ENCODE measurements around the gene ZNF276.
"Not testable (repeated sequence)": the region's sequence is repeated elsewhere in the genome, so short reads cannot be mapped to it uniquely, and the experiment has no call there.

The ZNF276 gene

DNA sequence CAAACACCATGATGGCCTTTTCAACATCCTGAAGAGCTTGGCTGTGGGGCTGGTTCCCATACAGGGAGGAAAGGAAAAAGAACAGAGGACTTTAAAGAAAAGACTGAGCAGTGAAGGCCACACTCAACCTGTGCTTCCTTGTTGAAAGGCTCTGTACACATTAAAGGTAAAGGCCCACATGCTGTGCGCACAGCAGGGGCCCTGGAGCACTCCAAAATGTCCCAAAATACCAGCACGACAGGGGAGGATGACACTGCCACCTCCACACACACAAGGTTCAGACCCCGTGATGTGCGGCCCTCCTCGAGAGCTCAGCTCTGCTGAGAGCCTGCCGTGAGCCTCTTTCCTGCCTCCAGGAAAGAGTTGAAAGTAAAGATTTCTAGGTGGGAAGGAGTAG is 58.6 kb downstream of the ZNF276 start:
- H3K4me3 ChIP-seq: no peak overlapping the region

DNA sequence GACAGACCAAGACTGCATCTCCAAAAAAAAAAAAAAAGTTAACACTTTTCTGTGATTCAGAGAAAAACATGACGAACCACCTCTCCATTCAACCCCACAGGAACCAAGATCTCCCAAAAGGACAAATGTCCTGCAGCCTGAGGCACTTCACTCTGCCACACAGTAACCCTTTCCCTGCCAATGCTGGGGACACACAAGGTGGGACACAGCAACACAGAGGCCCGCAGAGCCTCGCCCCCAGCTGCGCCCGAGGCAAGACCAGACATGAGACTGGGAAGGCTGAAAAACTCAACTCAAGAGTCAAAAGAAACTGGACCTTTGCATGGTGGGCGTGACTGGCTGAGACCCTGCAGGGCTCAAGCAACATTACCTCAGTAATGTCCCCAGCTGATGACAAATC is 61.2 kb downstream of the ZNF276 start:
- no peak overlapping the region for H3K4me3 ChIP-seq
- TF ChIP-seq, protein P1, sequence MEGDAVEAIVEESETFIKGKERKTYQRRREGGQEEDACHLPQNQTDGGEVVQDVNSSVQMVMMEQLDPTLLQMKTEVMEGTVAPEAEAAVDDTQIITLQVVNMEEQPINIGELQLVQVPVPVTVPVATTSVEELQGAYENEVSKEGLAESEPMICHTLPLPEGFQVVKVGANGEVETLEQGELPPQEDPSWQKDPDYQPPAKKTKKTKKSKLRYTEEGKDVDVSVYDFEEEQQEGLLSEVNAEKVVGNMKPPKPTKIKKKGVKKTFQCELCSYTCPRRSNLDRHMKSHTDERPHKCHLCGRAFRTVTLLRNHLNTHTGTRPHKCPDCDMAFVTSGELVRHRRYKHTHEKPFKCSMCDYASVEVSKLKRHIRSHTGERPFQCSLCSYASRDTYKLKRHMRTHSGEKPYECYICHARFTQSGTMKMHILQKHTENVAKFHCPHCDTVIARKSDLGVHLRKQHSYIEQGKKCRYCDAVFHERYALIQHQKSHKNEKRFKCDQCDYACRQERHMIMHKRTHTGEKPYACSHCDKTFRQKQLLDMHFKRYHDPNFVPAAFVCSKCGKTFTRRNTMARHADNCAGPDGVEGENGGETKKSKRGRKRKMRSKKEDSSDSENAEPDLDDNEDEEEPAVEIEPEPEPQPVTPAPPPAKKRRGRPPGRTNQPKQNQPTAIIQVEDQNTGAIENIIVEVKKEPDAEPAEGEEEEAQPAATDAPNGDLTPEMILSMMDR (IDR thresholded peaks at IDR 0.05): no peak
- no peak for DNase-seq (ENCODE audit: low spot score)
- no peak overlapping the region for H3K27ac ChIP-seq

More for the DNA sequence above, 58.6 kb downstream of the ZNF276 start:
- DNase-seq (ENCODE audit: low spot score): no peak
- TF ChIP-seq, protein P1 (IDR thresholded peaks at IDR 0.05): no peak
- H3K27ac ChIP-seq: no peak overlapping the region

DNA sequence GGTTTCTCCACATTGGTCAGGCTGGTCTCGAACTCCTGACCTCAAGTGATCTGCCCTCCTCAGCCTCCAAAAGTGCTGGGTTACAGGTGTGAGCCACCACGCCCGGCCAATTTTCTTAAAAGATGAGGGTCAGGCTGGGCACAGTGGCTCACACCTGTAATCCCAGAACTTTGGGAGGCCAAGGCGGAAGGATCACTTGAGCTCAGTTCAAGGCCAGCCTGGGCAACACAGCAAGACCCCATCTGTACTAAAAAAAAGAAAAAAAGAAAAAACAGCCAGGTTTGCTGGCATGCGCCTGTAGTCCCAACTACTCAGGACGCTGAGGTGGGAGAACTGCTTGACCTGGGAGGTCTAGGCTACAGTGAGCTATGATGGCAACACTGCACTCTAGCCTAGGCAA is 62.6 kb downstream of the ZNF276 start:
- not testable (repeated sequence) for H3K4me3 ChIP-seq; DNase-seq (ENCODE audit: low spot score); H3K27ac ChIP-seq

DNA sequence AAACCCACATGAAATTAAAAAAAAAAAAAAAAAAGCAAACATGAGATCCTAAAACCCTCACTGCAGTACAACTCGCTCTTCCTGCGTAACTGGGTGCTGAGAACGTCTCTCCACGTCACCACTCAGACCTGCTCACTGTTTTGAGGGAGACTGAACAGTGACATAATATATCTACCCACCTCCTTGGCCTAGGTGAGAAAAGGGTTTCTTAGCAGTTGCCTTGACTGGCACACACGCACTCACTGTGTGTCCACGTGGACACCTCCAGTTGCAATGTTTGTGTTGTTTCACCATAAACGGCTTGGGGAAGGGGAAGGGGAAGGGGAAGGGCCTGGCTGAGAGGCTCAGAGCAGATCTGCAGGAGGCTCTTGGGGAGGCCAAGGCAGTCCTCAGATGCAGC is 63.1 kb downstream of the ZNF276 start:
- DNase-seq (ENCODE audit: low spot score): no peak
- TF ChIP-seq, protein P1 (IDR thresholded peaks at IDR 0.05): no peak
- Histone ChIP-seq H3K27ac (no peak overlapping the region), H3K4me3 (no peak overlapping the region)

DNA sequence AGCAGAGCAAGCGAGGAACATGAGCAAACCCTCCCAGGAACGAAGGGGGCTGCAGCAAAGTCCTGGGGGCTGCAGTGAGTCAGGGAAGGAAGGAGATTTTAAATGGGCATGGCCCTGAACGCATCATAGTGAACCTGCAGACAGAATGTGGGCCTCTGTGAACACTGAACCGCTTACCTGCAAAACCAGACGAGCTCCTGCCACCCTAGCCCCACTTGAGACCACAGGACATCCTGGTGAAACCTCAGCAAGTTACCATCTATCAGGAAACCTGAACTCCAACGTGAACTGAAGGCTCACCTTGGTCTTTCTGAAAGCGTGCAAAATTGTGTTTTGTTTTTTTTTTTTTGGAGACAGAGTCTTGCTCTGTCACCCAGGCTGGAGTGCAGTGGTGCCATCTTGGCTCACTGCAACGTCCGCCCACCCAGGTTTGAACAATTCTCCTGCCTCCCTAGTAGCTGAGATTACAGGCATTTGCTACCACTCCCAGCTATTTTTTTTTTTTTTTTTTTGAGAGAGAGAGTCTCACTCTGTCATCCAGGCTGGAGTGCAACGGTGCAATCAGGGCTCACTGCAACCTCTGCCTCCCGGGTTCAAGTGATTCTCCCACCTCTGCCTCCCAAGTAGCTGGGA is 64.3 kb downstream of the ZNF276 start:
- TF ChIP-seq, protein P1 (IDR thresholded peaks at IDR 0.05): no peak
- H3K4me3 ChIP-seq: no peak overlapping the region
- no peak for DNase-seq (ENCODE audit: low spot score)
- H3K27ac ChIP-seq: no peak overlapping the region

DNA sequence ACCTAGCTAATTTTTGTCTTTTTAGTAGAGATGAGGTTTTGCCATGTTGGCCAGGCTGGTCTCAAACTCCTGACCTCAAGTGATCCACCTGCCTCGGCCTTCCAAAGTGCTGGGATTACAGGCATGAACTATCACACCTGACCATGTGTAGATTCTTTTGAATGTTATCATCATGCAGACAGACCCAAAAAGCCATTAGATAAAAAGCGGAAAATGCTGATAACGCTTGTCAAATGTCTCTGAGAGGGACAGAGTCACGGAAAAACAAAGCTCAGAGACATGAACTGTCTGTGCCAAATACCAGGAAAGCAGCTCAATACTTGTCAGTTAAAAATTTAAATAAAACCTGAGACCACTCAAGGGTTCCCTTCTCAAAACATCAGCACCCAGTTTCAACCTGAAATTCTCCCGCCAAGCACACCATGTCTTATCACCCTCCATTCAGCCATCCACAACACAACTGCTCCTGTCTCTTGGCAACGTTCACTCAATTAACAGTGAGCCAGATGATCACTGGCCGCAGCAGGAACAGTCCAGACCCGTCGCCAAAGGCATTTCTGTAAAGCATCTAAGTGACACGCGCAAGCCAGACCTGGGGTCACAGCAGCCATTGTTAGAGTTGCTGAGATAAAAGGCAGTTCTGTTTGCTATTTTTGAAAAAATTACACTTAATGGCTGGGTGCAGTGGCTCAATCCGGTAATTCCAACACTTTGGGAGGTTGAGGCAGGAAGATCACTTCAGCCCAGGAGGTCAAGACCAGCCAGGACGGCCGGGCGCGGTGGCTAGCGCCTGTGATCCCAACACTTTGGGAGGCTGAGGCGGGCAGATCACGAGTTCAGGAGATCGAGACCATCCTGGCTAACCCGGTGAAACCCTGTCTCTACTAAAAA is 65.4 kb downstream of the ZNF276 start:
- no peak for DNase-seq (ENCODE audit: low spot score)
- no peak overlapping the region for H3K4me3 ChIP-seq
- H3K27ac ChIP-seq: no peak overlapping the region
- TF ChIP-seq, protein P1 (IDR thresholded peaks at IDR 0.05): no peak

DNA sequence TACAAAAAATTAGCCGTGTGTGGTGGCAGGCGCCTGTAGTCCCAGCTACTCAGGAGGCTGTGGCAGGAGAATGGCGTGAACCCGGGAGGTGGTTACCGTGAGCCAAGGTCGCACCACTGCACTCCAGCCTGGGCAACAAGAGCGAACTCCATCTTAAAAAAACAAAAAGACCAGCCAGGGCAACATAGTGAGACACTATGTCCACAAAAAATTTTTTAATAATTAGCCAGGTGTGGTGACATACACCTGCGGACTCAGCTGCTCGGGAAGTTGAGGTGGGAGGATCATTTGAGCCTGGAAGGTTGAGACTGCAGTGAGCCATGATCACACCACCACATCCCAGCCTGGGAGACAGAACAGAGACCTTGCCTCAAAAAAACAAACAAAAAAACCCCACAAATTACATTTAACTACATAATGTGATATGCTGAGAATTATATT is 66.0 kb downstream of the ZNF276 start:
- DNase-seq (ENCODE audit: low spot score): no peak
- Histone ChIP-seq H3K4me3 (no peak overlapping the region), H3K27ac (no peak overlapping the region)
- TF ChIP-seq, protein P1 (IDR thresholded peaks at IDR 0.05): no peak
